Fibroblast of skin of abdomen (primary cell): ENCODE data around the gene CDKN2AIPNL.
"Not testable (repeated sequence)": the region's sequence is repeated elsewhere in the genome, so short reads cannot be mapped to it uniquely, and the experiment has no call there.

ENCODE experiments used
- DNase-seq: peaks from one replicate; pipeline ENCODE4 v3.0.0-alpha.2; 2013

CDKN2AIPNL gene

GRCh38 chr5:134397196-134397595 is 14.5 kb downstream of the CDKN2AIPNL start:
- DNase-seq = no peak

GRCh38 chr5:134396274-134396673 is 15.4 kb downstream of the CDKN2AIPNL start:
- DNase-seq = no peak

DNA sequence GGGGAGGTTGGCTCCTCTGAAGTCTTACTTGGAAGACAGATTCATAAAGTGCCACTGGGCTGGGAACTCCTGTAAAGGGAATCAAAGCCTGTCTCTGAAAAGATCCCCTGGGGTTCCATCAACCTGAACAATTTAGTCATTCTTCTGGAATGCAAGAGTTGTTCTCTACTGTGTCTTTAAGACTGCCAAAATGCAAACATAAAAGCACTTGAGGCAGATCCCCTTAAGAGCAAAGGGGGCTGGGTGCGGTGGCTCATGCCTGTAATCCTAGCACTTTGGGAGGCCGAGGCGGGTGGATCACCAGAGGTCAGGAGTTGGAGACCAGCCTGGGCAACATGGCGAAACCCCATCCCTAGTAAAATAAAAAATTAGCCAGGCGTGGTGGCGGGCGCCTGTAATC is 16.7 kb downstream of the CDKN2AIPNL start:
- no peak for DNase-seq

- DNase-seq = no peak
Observed at GRCh38 chr5:134392301-134392700, 19.4 kb downstream of the CDKN2AIPNL start.

DNA sequence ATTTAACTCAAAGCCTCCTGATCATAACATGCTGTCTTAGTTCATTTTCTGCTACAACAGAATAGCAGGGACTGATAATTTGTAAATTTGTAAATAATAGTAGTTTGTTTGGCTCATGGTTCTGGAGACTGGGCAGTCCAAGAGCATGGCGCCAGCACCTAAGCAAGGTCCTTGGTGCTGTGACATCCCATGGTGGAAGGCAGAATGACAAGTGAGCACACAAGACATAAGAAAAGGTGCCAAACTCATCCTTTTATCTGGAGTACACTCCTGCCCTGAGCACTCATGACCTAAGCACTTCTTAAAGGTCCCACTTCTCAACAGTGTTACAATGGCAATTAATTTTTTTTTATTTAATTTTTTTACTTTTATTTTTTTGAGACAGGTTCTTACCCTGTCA is 24.2 kb downstream of the CDKN2AIPNL start:
- DNase-seq = no peak

DNA sequence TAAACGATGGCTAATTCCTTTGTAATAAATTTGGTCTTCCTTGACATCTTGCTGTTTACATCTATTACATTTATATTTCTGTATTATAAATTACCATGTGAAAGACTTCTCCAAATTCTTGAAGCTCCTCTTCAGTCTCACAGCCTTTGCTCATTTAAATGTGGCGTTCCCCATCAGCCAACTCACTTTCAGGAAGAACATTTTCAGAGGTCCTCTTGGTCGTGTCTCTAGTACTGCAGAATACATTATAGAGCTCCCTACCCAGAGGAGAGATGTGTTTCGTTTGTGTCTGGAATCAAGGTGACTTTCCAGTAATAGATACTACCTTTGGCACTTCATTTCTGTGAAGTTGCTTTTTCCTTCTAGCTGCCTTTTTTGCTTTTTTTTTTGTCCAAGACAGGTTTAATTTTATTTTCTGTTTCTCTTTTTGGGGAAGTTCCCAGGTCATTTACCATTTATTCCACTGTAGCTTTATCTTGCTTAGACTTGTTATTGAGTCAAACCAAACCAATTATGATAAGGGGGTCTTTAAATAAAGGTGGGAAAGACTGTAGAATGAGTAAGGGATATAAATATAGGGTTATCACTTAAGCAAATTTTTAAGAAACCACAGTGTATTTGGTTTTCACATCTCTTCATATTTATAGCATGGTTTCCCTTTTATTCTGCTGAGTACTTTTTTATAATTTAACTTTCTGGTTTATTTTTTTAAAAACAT is 27.5 kb downstream of the CDKN2AIPNL start:
- DNase-seq = no peak

DNA sequence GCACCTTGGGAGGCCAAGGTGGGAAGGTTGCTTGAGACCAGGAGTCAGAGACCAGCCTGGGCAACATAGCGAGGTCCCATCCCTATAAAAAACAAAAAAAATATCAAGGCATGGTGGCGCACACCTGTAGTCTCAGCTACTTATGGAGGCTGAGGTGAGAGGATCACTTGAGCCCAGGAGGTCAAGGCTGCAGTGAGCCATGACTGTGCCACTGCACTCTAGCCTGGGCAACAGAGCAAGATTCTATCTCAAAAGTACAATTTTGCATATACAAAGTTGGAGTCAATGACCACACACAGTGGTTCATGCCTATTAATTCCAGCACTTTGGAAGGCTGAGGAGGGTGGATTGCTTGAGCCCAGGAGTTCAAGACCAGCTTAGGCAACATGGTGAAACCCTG is 29.5 kb downstream of the CDKN2AIPNL start:
- DNase-seq = not testable (repeated sequence)

GRCh38 chr5:134380346-134380745 is 31.3 kb downstream of the CDKN2AIPNL start:
- no peak for DNase-seq

- no peak for DNase-seq
Observed at GRCh38 chr5:134374232-134374631, 37.4 kb downstream of the CDKN2AIPNL start.

DNA sequence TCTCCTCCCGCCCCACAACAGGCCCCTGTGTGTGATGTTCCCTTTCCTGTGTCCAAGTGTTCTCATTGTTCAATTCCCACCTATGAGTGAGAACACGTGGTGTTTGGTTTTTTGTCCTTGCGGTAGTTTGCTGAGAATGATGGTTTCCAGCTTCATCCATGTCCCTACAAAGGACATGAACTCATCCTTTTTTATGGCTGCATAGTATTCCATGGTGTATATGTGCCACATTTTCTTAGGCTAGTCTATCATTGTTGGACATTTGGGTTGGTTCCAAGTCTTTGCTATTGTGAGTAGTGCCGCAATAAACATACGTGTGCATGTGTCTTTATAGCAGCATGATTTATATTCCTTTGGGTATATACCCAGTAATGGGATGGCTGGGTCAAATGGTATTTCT is 38.0 kb downstream of the CDKN2AIPNL start:
- DNase-seq = not testable (repeated sequence)

- DNase-seq = peak; percentile 24
Observed at GRCh38 chr5:134371834-134372340, 39.8 kb downstream of the CDKN2AIPNL start.

DNA sequence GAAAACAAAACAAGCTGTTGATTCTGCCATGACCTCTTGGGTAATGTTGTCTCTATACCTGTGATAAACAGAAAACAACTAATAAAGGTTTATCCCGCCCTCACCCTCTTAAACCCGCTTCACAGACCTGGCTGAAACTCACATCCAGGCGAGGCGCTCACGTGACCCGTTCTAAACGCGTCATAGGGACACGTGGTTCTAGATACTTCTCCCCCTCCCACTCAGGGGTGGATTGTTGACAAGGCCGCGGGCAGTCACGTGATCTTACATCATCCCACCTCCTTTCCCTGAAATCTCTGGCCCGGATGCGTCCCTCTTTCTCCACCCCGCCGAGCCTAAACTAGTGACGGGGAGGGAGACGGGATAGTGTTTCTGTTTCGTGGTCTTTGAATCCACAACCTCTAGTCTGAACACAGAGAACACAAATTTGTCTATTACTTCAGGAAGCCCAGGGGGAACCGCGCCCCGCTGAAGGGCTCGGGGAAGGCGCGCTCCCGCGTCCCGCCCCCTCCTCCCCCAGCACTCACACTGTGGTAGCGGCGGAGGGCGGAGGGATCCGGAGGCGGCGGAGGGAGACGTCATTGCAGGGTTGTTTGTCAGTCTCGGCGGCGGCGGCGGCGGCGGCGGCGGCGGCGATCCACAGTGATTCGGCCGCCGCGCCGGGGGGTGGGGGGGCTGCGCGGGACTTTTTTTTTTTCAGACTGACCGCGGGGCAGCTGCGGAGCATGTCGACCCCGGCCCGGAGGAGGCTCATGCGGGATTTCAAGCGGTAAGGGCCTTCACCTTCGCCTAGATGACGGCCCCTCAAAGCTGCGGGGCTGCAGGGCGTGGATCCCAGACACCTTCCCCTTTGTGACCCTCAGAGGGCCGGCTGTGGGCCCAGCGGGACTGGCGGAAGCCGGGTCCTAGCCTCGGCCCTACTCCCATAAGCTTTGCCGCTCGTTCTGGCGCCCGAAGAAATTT is 40.5 kb downstream of the CDKN2AIPNL start, which contains the start of gene UBE2B:
TSS of gene UBE2B (plus strand) at position 699 of the 963 bp plus-strand sequence. CDS start at position 726, 27 bp downstream.
- peak; percentile 100 for DNase-seq

GRCh38 chr5:134370311-134370870 is 41.3 kb downstream of the CDKN2AIPNL start:
- no peak for DNase-seq

DNA sequence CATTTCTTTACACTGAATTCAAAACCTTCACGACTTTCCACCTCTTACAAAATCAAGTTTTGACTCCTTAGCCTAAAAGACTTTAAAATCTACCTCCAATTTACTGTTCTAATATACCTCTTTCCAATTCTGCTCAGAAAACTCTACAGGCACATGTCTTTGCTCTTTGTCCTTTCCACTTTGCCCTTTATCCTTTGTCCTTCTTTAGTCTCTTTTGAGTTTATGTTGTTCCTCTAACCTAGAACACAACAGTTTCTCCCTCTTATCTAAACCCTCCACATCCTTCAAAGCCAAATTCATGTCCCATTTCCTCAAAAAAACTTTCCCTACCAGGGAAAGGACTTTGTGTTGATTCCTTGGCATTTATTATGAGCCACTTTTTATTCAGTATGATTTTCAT is 46.1 kb downstream of the CDKN2AIPNL start:
- DNase-seq = no peak

- DNase-seq = no peak
Observed at GRCh38 chr5:134355681-134356080, 56.0 kb downstream of the CDKN2AIPNL start.
